ENCODE measurements around the gene STK32B. TPM values are rescaled to one million over a fixed set of nuclear protein-coding genes. Genes with fewer than 3 reads are reported as not detected.

Gene STK32B
- total and polyA plus RNA-seq, 9 donors, result 3.8 to 12.5 (median 5.8) TPM

GRCh38 chr4:5455003-5455585 is 403.8 kb downstream of the STK32B start:
- Histone ChIP-seq H3K27me3 (ENCODE audit: control insufficient read depth, insufficient read depth, low read length) (no peaks in the 10 kb centered on the region), H3K9me3 (replicated peaks; ENCODE audit: control insufficient read depth, low read depth, low read length) (no peaks in the 10 kb centered on the region), H3K4me3 (ENCODE audit: low read length) (no peak overlapping the region), H3K27ac (ENCODE audit: low read length) (no peak overlapping the region), H3K36me3 (ENCODE audit: control insufficient read depth, insufficient read depth, low read length) (peaks cover 3% of the 10 kb centered on the region), H3K4me1 (ENCODE audit: control insufficient read depth, insufficient read depth, low read length) (no peaks in the 10 kb centered on the region)
- WGBS (ENCODE audit: insufficient coverage), result 89% methylated on average over 10 of the region's 14 CpGs
- DNase-seq, result no peak

GRCh38 chr4:5456296-5456845 is 405.1 kb downstream of the STK32B start:
- H3K4me1 ChIP-seq (ENCODE audit: control insufficient read depth, insufficient read depth, low read length), result no peaks in the 10 kb centered on the region
- DNase-seq, result no peak
- 89% methylated on average over 14 of the region's 17 CpGs for WGBS (ENCODE audit: insufficient coverage)
- no peak overlapping the region for H3K4me3 ChIP-seq (ENCODE audit: low read length)
- no peaks in the 10 kb centered on the region for H3K9me3 ChIP-seq (replicated peaks; ENCODE audit: control insufficient read depth, low read depth, low read length)
- no peaks in the 10 kb centered on the region for H3K27me3 ChIP-seq (ENCODE audit: control insufficient read depth, insufficient read depth, low read length)
- no peak overlapping the region for H3K27ac ChIP-seq (ENCODE audit: low read length)
- peaks cover 3% of the 10 kb centered on the region for H3K36me3 ChIP-seq (ENCODE audit: control insufficient read depth, insufficient read depth, low read length)

GRCh38 chr4:5458676-5459075 is 407.4 kb downstream of the STK32B start:
- H3K27me3 ChIP-seq (ENCODE audit: control insufficient read depth, insufficient read depth, low read length), result no peaks in the 10 kb centered on the region
- no peak overlapping the region for H3K4me3 ChIP-seq (ENCODE audit: low read length)
- no peak for DNase-seq
- 88% methylated on average over 8 of the region's 8 CpGs for WGBS (ENCODE audit: insufficient coverage)
- H3K9me3 ChIP-seq (replicated peaks; ENCODE audit: control insufficient read depth, low read depth, low read length), result no peaks in the 10 kb centered on the region
- H3K4me1 ChIP-seq (ENCODE audit: control insufficient read depth, insufficient read depth, low read length), result no peaks in the 10 kb centered on the region
- H3K27ac ChIP-seq (ENCODE audit: low read length), result no peak overlapping the region
- H3K36me3 ChIP-seq (ENCODE audit: control insufficient read depth, insufficient read depth, low read length), result peaks cover 3% of the 10 kb centered on the region

GRCh38 chr4:5459236-5459635 is 408.0 kb downstream of the STK32B start:
- 62% methylated on average over 2 of the region's 3 CpGs for WGBS (ENCODE audit: insufficient coverage)
- no peak for DNase-seq
- no peak overlapping the region for H3K27ac ChIP-seq (ENCODE audit: low read length)

GRCh38 chr4:5460106-5460801 is 409.0 kb downstream of the STK32B start:
- DNase-seq, result peak; percentile 13
- WGBS (ENCODE audit: insufficient coverage), result 71% methylated on average over 13 of the region's 14 CpGs

More at GRCh38 chr4:5459236-5459635, 408.0 kb downstream of the STK32B start:
- Histone ChIP-seq H3K4me1 (ENCODE audit: control insufficient read depth, insufficient read depth, low read length) (no peaks in the 10 kb centered on the region), H3K27me3 (ENCODE audit: control insufficient read depth, insufficient read depth, low read length) (no peaks in the 10 kb centered on the region), H3K4me3 (ENCODE audit: low read length) (no peak overlapping the region), H3K36me3 (ENCODE audit: control insufficient read depth, insufficient read depth, low read length) (peaks cover 3% of the 10 kb centered on the region), H3K9me3 (replicated peaks; ENCODE audit: control insufficient read depth, low read depth, low read length) (no peaks in the 10 kb centered on the region)

GRCh38 chr4:5461477-5461876 is 410.2 kb downstream of the STK32B start:
- no peak for DNase-seq
- 77% methylated on average over 10 of the region's 13 CpGs for WGBS (ENCODE audit: insufficient coverage)
- H3K27ac ChIP-seq (ENCODE audit: low read length), result no peak overlapping the region
- no peaks in the 10 kb centered on the region for H3K27me3 ChIP-seq (ENCODE audit: control insufficient read depth, insufficient read depth, low read length)
- H3K36me3 ChIP-seq (ENCODE audit: control insufficient read depth, insufficient read depth, low read length), result peaks cover 3% of the 10 kb centered on the region
- H3K9me3 ChIP-seq (replicated peaks; ENCODE audit: control insufficient read depth, low read depth, low read length), result no peaks in the 10 kb centered on the region
- H3K4me1 ChIP-seq (ENCODE audit: control insufficient read depth, insufficient read depth, low read length), result no peaks in the 10 kb centered on the region
- H3K4me3 ChIP-seq (ENCODE audit: low read length), result no peak overlapping the region

More at GRCh38 chr4:5460106-5460801, 409.0 kb downstream of the STK32B start:
- no peaks in the 10 kb centered on the region for H3K4me1 ChIP-seq (ENCODE audit: control insufficient read depth, insufficient read depth, low read length)
- no peaks in the 10 kb centered on the region for H3K27me3 ChIP-seq (ENCODE audit: control insufficient read depth, insufficient read depth, low read length)
- H3K4me3 ChIP-seq (ENCODE audit: low read length), result no peak overlapping the region
- H3K9me3 ChIP-seq (replicated peaks; ENCODE audit: control insufficient read depth, low read depth, low read length), result no peaks in the 10 kb centered on the region
- no peak overlapping the region for H3K27ac ChIP-seq (ENCODE audit: low read length)
- H3K36me3 ChIP-seq (ENCODE audit: control insufficient read depth, insufficient read depth, low read length), result peaks cover 3% of the 10 kb centered on the region

GRCh38 chr4:5462254-5462835 is 411.1 kb downstream of the STK32B start:
- Histone ChIP-seq H3K4me1 (ENCODE audit: control insufficient read depth, insufficient read depth, low read length) (no peaks in the 10 kb centered on the region), H3K27ac (ENCODE audit: low read length) (no peak overlapping the region), H3K36me3 (ENCODE audit: control insufficient read depth, insufficient read depth, low read length) (peaks cover 3% of the 10 kb centered on the region), H3K9me3 (replicated peaks; ENCODE audit: control insufficient read depth, low read depth, low read length) (no peaks in the 10 kb centered on the region), H3K27me3 (ENCODE audit: control insufficient read depth, insufficient read depth, low read length) (no peaks in the 10 kb centered on the region), H3K4me3 (ENCODE audit: low read length) (no peak overlapping the region)
- no peak for DNase-seq
- 74% methylated on average over 3 of the region's 7 CpGs for WGBS (ENCODE audit: insufficient coverage)

- Histone ChIP-seq H3K4me3 (ENCODE audit: low read length) (no peak overlapping the region), H3K27ac (ENCODE audit: low read length) (no peak overlapping the region), H3K9me3 (replicated peaks; ENCODE audit: control insufficient read depth, low read depth, low read length) (no peaks in the 10 kb centered on the region), H3K36me3 (ENCODE audit: control insufficient read depth, insufficient read depth, low read length) (peaks cover 2% of the 10 kb centered on the region), H3K27me3 (ENCODE audit: control insufficient read depth, insufficient read depth, low read length) (no peaks in the 10 kb centered on the region), H3K4me1 (ENCODE audit: control insufficient read depth, insufficient read depth, low read length) (no peaks in the 10 kb centered on the region)
- WGBS (ENCODE audit: insufficient coverage), result 74% methylated on average over 12 of the region's 14 CpGs
- DNase-seq, result no peak
Measured at GRCh38 chr4:5462896-5463295, 411.6 kb downstream of the STK32B start.

GRCh38 chr4:5463361-5463760 is 412.1 kb downstream of the STK32B start:
- 53% methylated on average over 1 of the region's 1 CpG for whole genome bisulfite sequencing (ENCODE audit: insufficient coverage)
- no peaks in the 10 kb centered on the region for H3K27me3 ChIP-seq (ENCODE audit: control insufficient read depth, insufficient read depth, low read length)

GRCh38 chr4:5463936-5464650 is 412.8 kb downstream of the STK32B start:
- 89% methylated on average over 11 of the region's 15 CpGs for WGBS (ENCODE audit: insufficient coverage)
- H3K27me3 ChIP-seq (ENCODE audit: control insufficient read depth, insufficient read depth, low read length), result no peaks in the 10 kb centered on the region
- no peak for DNase-seq

More at GRCh38 chr4:5463361-5463760, 412.1 kb downstream of the STK32B start:
- Histone ChIP-seq H3K36me3 (ENCODE audit: control insufficient read depth, insufficient read depth, low read length) (no peaks in the 10 kb centered on the region), H3K27ac (ENCODE audit: low read length) (no peak overlapping the region), H3K4me3 (ENCODE audit: low read length) (no peak overlapping the region), H3K9me3 (replicated peaks; ENCODE audit: control insufficient read depth, low read depth, low read length) (no peaks in the 10 kb centered on the region), H3K4me1 (ENCODE audit: control insufficient read depth, insufficient read depth, low read length) (no peaks in the 10 kb centered on the region)
- DNase-seq, result no peak

More at GRCh38 chr4:5463936-5464650, 412.8 kb downstream of the STK32B start:
- Histone ChIP-seq H3K9me3 (replicated peaks; ENCODE audit: control insufficient read depth, low read depth, low read length) (no peaks in the 10 kb centered on the region), H3K4me1 (ENCODE audit: control insufficient read depth, insufficient read depth, low read length) (no peaks in the 10 kb centered on the region), H3K36me3 (ENCODE audit: control insufficient read depth, insufficient read depth, low read length) (no peaks in the 10 kb centered on the region), H3K27ac (ENCODE audit: low read length) (no peak overlapping the region), H3K4me3 (ENCODE audit: low read length) (no peak overlapping the region)

Data from muscle of leg (tissue), 11 donors.